ENCODE results near the gene ADGRG2. TPM values are rescaled to one million over a fixed set of nuclear protein-coding genes. Genes with fewer than 3 reads are reported as not detected.

Gene ADGRG2
- total RNA-seq, 2 donors from 2014 or later: 5.9 to 9.4 TPM

DNA sequence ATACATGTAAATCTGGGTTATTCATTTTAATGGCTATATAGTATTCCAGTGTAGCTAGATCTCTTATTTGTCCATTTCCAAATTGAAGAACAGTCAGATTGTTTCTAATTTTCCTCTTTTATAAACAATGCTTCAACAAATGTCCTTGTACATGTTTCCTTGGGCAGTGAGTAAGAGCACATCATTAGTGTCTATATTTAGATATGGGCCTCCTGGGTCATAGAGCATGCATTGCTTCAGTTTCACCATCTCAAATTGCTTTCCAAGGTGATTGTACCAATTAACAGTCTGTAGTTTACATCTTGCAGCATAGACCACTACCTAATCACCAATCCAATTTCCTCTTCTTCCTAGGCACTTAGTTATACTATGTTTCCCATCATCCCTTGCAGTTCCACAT lies 151.8 kb downstream of the ADGRG2 start:
- Histone ChIP-seq H3K27me3 (ENCODE audit: control insufficient read depth, insufficient read depth, low read length, poor library complexity, severe bottlenecking) (no peaks in the 10 kb centered on the region), H3K9ac (ENCODE audit: extremely low read depth, low read length, poor library complexity, severe bottlenecking) (no peak overlapping the region), H3K4me3 (ENCODE audit: low read length) (no peak overlapping the region), H3K36me3 (ENCODE audit: control insufficient read depth, insufficient read depth, low read length) (peaks cover 4% of the 10 kb centered on the region), H3K27ac (ENCODE audit: low read depth, low read length) (no peak overlapping the region), H3K9me3 (ENCODE audit: control insufficient read depth, low read length) (no peaks in the 10 kb centered on the region), H3K4me1 (ENCODE audit: control insufficient read depth, insufficient read depth, low read length) (peaks cover 3% of the 10 kb centered on the region)
- no peaks in the 10 kb centered on the region for H3K27me3 Mint-ChIP-seq (ENCODE audit: insufficient read depth)
- peaks cover 6% of the 10 kb centered on the region for H3K36me3 Mint-ChIP-seq (ENCODE audit: low read depth)
- TF ChIP-seq, protein P1, sequence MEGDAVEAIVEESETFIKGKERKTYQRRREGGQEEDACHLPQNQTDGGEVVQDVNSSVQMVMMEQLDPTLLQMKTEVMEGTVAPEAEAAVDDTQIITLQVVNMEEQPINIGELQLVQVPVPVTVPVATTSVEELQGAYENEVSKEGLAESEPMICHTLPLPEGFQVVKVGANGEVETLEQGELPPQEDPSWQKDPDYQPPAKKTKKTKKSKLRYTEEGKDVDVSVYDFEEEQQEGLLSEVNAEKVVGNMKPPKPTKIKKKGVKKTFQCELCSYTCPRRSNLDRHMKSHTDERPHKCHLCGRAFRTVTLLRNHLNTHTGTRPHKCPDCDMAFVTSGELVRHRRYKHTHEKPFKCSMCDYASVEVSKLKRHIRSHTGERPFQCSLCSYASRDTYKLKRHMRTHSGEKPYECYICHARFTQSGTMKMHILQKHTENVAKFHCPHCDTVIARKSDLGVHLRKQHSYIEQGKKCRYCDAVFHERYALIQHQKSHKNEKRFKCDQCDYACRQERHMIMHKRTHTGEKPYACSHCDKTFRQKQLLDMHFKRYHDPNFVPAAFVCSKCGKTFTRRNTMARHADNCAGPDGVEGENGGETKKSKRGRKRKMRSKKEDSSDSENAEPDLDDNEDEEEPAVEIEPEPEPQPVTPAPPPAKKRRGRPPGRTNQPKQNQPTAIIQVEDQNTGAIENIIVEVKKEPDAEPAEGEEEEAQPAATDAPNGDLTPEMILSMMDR (conservative IDR thresholded peaks at IDR 0.05): no peak
- no peak for DNase-seq
- no peak overlapping the region for H3K27ac Mint-ChIP-seq
- H3K4me1 Mint-ChIP-seq: peaks cover 14% of the 10 kb centered on the region
- H3K4me3 Mint-ChIP-seq: no peak overlapping the region
- peaks cover 55% of the 10 kb centered on the region for H3K9me3 Mint-ChIP-seq

DNA sequence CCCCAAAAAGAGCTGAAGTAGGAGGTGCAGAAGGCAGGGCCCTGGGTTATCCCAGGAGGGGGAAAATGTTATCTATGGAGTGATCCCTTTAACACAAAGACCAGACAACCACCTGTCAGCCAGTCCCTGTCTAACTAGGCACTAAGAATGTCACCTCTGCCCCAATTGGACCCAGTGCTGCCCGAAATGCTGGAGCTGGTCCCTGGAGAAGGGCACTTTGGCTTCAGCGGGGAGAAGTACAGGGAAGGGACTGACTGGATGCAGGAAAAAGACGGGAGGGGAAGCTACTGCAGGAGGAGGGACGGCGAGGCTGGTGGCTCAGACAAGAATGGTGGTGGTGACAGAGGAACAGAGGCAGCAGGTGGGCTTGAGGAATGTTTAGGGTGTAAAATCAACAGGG lies 155.6 kb downstream of the ADGRG2 start:
- Histone ChIP-seq H3K9ac (ENCODE audit: extremely low read depth, low read length, poor library complexity, severe bottlenecking) (no peak overlapping the region), H3K4me1 (ENCODE audit: control insufficient read depth, insufficient read depth, low read length) (peaks cover 4% of the 10 kb centered on the region), H3K9me3 (ENCODE audit: control insufficient read depth, low read length) (no peaks in the 10 kb centered on the region), H3K27ac (ENCODE audit: low read depth, low read length) (no peak overlapping the region), H3K27me3 (ENCODE audit: control insufficient read depth, insufficient read depth, low read length, poor library complexity, severe bottlenecking) (no peaks in the 10 kb centered on the region), H3K4me3 (ENCODE audit: low read length) (no peak overlapping the region), H3K36me3 (ENCODE audit: control insufficient read depth, insufficient read depth, low read length) (peaks cover 4% of the 10 kb centered on the region)
- TF ChIP-seq, protein P1 (conservative IDR thresholded peaks at IDR 0.05): no peak
- H3K4me1 Mint-ChIP-seq: peaks cover 24% of the 10 kb centered on the region
- peaks cover 49% of the 10 kb centered on the region for H3K9me3 Mint-ChIP-seq
- 92 to 100% methylated on average over 1 to 5 of the region's 5 CpGs for WGBS, 2 experiments (ENCODE audit: insufficient coverage in 1 of 2, insufficient read length in 1 of 2)
- no peaks in the 10 kb centered on the region for H3K27me3 Mint-ChIP-seq (ENCODE audit: insufficient read depth)
- no peak overlapping the region for H3K4me3 Mint-ChIP-seq
- H3K27ac Mint-ChIP-seq: no peak overlapping the region
- peaks cover 6% of the 10 kb centered on the region for H3K36me3 Mint-ChIP-seq (ENCODE audit: low read depth)
- no peak for DNase-seq

DNA sequence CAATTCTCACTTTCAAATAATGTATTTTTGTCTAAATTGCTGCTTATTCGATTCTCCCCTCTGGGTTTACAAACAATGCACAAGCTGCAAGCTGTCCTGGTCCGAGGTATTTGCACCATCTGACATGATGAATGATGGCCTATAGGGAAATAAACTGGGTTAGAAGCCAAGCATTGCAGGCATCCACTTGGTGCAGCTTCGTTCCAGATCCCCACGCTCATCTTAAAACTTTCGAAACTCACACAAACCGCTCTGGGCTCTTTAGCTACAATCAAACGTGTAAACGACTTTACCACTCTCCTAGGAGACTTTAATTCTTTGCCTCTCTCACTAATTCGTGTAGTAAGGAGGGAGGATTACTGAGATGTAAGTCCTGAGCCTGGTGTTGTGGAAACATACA lies 157.4 kb downstream of the ADGRG2 start:
- Mint-ChIP-seq H3K27me3 (ENCODE audit: insufficient read depth) (no peaks in the 10 kb centered on the region), H3K36me3 (ENCODE audit: low read depth) (no peaks in the 10 kb centered on the region), H3K4me1 (peaks cover 24% of the 10 kb centered on the region), H3K27ac (no peak overlapping the region), H3K9me3 (peaks cover 51% of the 10 kb centered on the region), H3K4me3 (no peak overlapping the region)
- TF ChIP-seq, protein P1 (conservative IDR thresholded peaks at IDR 0.05): no peak
- H3K27me3 ChIP-seq (ENCODE audit: control insufficient read depth, insufficient read depth, low read length, poor library complexity, severe bottlenecking): no peaks in the 10 kb centered on the region
- H3K27ac ChIP-seq (ENCODE audit: low read depth, low read length): no peak overlapping the region
- H3K36me3 ChIP-seq (ENCODE audit: control insufficient read depth, insufficient read depth, low read length): no peaks in the 10 kb centered on the region
- DNase-seq: no peak
- H3K4me3 ChIP-seq (ENCODE audit: low read length): no peak overlapping the region
- 80 to 91% methylated on average over 2 to 7 of the region's 9 CpGs for WGBS, 2 experiments (ENCODE audit: insufficient coverage in 1 of 2, insufficient read length in 1 of 2)
- H3K9me3 ChIP-seq (ENCODE audit: control insufficient read depth, low read length): no peaks in the 10 kb centered on the region
- H3K4me1 ChIP-seq (ENCODE audit: control insufficient read depth, insufficient read depth, low read length): peaks cover 4% of the 10 kb centered on the region
- no peak overlapping the region for H3K9ac ChIP-seq (ENCODE audit: extremely low read depth, low read length, poor library complexity, severe bottlenecking)

Data from endodermal cell (in vitro differentiated cells).